Astrocyte (in vitro differentiated cells and primary cell): Measurements from ENCODE around the gene SHC1. TPM values are rescaled to one million over a fixed set of nuclear protein-coding genes. Genes with fewer than 3 reads are reported as not detected.

Experiments
- DNase-seq: peaks from one replicate; pipeline ENCODE4 v3.0.0-alpha.2; 2010; ENCODE audit warnings: low read depth
- FAIRE-seq: peaks from 2 replicates; lab custom pipeline; 2011; peaks lifted over from hg19 to GRCh38; lab: Jason Lieb, UNC
- H2AFZ ChIP-seq: 2 replicates; pipeline ENCODE4 v1.6.0; 2012; ENCODE audit warnings: low read depth, low read length, inconsistent platforms
- H3K27ac ChIP-seq: 2 replicates; pipeline ENCODE4 v1.5.1; 2011; ENCODE audit warnings: low read depth, low read length, inconsistent platforms
- H3K27me3 ChIP-seq: 2 replicates; pipeline ENCODE4 v1.6.0; 2011; ENCODE audit warnings: low read length, inconsistent platforms; ENCODE audit not compliant: insufficient read depth
- H3K36me3 ChIP-seq: 2 replicates; pipeline ENCODE4 v1.5.1; 2011; ENCODE audit warnings: low read length, inconsistent platforms; ENCODE audit not compliant: insufficient read depth
- H3K4me1 ChIP-seq: 2 replicates; pipeline ENCODE4 v1.5.1; 2011; ENCODE audit warnings: low read length, inconsistent platforms; ENCODE audit not compliant: insufficient read depth
- H3K4me2 ChIP-seq: 2 replicates; pipeline ENCODE4 v1.6.0; 2012; ENCODE audit warnings: low read length, inconsistent platforms
- H3K4me3 ChIP-seq: 2 replicates; pipeline ENCODE4 v1.5.1; 2011; ENCODE audit warnings: low read depth, mild to moderate bottlenecking, low read length, inconsistent platforms; ENCODE audit not compliant: insufficient read depth
- H3K79me2 ChIP-seq: 2 replicates; pipeline ENCODE4 v1.6.0; 2012; ENCODE audit warnings: mild to moderate bottlenecking, low read length, inconsistent platforms; ENCODE audit not compliant: insufficient read depth
- H3K9ac ChIP-seq: 2 replicates; pipeline ENCODE4 v1.6.0; 2012; ENCODE audit warnings: mild to moderate bottlenecking, low read length, inconsistent platforms
- H3K9me3 ChIP-seq: 2 replicates; pipeline ENCODE4 v1.5.1; 2012; ENCODE audit warnings: low read depth, mild to moderate bottlenecking, low read length, inconsistent platforms; ENCODE audit not compliant: insufficient read depth
- H4K20me1 ChIP-seq: 2 replicates; pipeline ENCODE4 v1.6.0; 2012; ENCODE audit warnings: low read length, inconsistent platforms; ENCODE audit not compliant: insufficient read depth
- H3K27ac Mint-ChIP-seq: one replicate; pipeline ENCODE4 v1.8.0; 2021; ENCODE audit warnings: mild to moderate bottlenecking, mixed read lengths; ENCODE audit not compliant: unreplicated experiment
- H3K27me3 Mint-ChIP-seq: one replicate; pipeline ENCODE4 v1.8.0; 2021; ENCODE audit warnings: low read depth, mixed read lengths; ENCODE audit not compliant: unreplicated experiment
- H3K36me3 Mint-ChIP-seq: one replicate; pipeline ENCODE4 v1.8.0; 2021; ENCODE audit warnings: low read depth, mixed read lengths; ENCODE audit not compliant: unreplicated experiment
- H3K4me1 Mint-ChIP-seq: one replicate; pipeline ENCODE4 v1.8.0; 2021; ENCODE audit warnings: low read depth, mixed read lengths; ENCODE audit not compliant: unreplicated experiment
- H3K4me3 Mint-ChIP-seq: one replicate; pipeline ENCODE4 v1.8.0; 2021; ENCODE audit warnings: mild to moderate bottlenecking, moderate library complexity, mixed read lengths; ENCODE audit not compliant: unreplicated experiment
- H3K9me3 Mint-ChIP-seq: one replicate; pipeline ENCODE4 v1.8.0; 2021; ENCODE audit warnings: mild to moderate bottlenecking, mixed read lengths; ENCODE audit not compliant: unreplicated experiment
- CTCF ChIP-seq: IDR thresholded peaks from 2 replicates; pipeline ENCODE4 v1.5.1; 2011; ENCODE audit warnings: low read depth, mild to moderate bottlenecking, inconsistent platforms, low read length, moderate library complexity; ENCODE audit not compliant: insufficient read depth
- EZH2 ChIP-seq: IDR thresholded peaks from 2 replicates; pipeline ENCODE4 v1.6.1; 2012; ENCODE audit warnings: mild to moderate bottlenecking, low read length, inconsistent platforms; ENCODE audit not compliant: insufficient read depth
- total RNA-seq: library from RNA; stranded (reverse); gene quantifications from 2 replicates; pipeline ENCODE4 v1.2.1, GENCODE V29; 2021

Gene SHC1
- total RNA-seq, 1 donor from 2014 or later = 397 TPM

DNA sequence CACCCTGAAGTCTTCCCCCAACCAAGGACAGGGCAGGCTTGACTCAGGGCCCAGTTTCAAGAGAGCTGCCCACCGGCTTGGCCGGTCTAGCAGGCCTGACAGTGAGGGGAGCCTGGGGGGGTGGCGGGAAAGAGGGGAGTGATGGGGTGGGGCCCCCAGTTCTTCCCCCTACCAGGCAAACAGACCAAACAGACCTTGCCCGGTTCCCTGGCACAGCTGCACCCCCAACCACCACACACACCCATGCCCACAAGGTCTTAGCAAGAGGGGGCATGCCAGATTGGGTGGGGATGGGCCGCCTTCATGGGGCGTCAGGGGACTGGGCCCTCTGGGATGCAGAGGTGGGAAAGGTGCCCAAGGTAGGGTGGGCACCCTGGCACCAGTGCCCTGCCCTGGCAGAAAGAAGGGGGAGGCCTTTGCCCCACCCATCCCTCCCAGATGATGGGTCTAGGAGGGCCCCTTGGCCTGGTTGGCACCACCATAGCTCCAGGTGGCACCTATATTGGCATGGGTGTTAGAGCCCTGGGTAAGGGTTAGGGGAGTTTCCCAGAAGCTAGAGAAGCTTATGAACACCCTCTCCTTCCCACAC lies 41.0 kb upstream of the SHC1 start:
- H3K4me3 ChIP-seq = no peak overlapping the region
- peaks cover 25% of the 10 kb centered on the region for H3K79me2 ChIP-seq
- H3K27me3 ChIP-seq = no peaks in the 10 kb centered on the region
- no peak overlapping the region for H2AFZ ChIP-seq
- H3K36me3 ChIP-seq = no peaks in the 10 kb centered on the region
- no peak overlapping the region for H3K27ac ChIP-seq
- no peak overlapping the region for H3K4me2 ChIP-seq
- no peaks in the 10 kb centered on the region for H3K27me3 Mint-ChIP-seq
- H3K4me1 ChIP-seq = no peaks in the 10 kb centered on the region
- TF ChIP-seq CTCF (no peak), EZH2 (no peak)
- H3K9me3 Mint-ChIP-seq = no peaks in the 10 kb centered on the region
- peaks cover 9% of the 10 kb centered on the region for H3K36me3 Mint-ChIP-seq
- DNase-seq (no peak), FAIRE-seq (no peak)
- no peak overlapping the region for H3K9ac ChIP-seq
- no peaks in the 10 kb centered on the region for H3K9me3 ChIP-seq
- H3K27ac Mint-ChIP-seq = no peak overlapping the region
- H3K4me3 Mint-ChIP-seq = no peak overlapping the region
- peaks cover 7% of the 10 kb centered on the region for H3K4me1 Mint-ChIP-seq
- peaks cover 59% of the 10 kb centered on the region for H4K20me1 ChIP-seq

- Histone ChIP-seq H2AFZ (no peak overlapping the region), H3K79me2 (peaks cover 30% of the 10 kb centered on the region), H3K4me1 (no peaks in the 10 kb centered on the region), H3K36me3 (no peaks in the 10 kb centered on the region), H3K4me2 (no peak overlapping the region), H3K9ac (no peak overlapping the region), H3K27ac (no peak overlapping the region), H4K20me1 (peaks cover 65% of the 10 kb centered on the region), H3K9me3 (no peaks in the 10 kb centered on the region), H3K4me3 (no peak overlapping the region), H3K27me3 (no peaks in the 10 kb centered on the region)
- Mint-ChIP-seq H3K27ac (no peak overlapping the region), H3K4me1 (peaks cover 7% of the 10 kb centered on the region), H3K4me3 (no peak overlapping the region), H3K36me3 (peaks cover 9% of the 10 kb centered on the region), H3K27me3 (no peaks in the 10 kb centered on the region), H3K9me3 (no peaks in the 10 kb centered on the region)
- no peak for TF ChIP-seq EZH2
- no peak for TF ChIP-seq CTCF
- no peak for FAIRE-seq
- DNase-seq = no peak
These were observed 40.5 kb upstream of the SHC1 start for GRCh38 chr1:155011004-155011416.

DNA sequence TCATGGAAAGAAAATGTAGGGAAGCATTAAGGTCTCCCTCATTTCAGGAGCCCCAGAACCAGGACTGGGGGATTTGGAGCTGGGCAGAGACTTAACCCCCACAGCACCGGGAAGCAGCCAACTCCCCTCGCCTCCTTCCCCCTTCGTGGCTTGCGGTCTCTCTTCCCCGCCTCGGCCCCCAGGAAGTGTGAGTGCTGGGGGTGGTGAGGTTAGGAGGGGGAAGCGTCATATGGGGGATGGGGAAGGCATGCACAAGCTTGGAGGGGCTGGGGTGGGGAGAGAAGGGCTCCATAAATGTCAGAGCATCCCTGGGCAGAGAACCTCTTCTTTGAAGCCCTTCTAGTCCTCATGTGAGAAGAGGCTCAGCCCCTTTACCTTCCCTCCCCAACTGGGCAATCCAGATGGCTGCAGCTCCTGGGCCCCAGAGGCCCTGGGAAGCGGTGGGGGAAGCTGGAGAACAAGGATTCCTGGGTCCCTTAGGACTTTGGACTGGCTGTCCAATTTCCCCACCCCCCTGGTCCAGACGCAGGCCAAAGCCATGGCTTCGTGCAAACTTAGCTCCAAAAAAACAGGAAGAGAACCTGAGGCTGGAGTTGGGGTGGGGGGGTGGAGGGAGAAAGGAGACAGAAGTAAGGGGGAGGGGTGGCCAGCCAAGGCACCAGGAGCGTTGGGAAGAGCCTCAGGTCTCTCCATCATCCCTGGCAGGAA lies 39.8 kb upstream of the SHC1 start:
- Mint-ChIP-seq H3K27ac (no peak overlapping the region), H3K27me3 (no peaks in the 10 kb centered on the region), H3K4me1 (peaks cover 7% of the 10 kb centered on the region), H3K4me3 (no peak overlapping the region), H3K36me3 (peaks cover 9% of the 10 kb centered on the region), H3K9me3 (no peaks in the 10 kb centered on the region)
- Histone ChIP-seq H2AFZ (no peak overlapping the region), H3K27ac (no peak overlapping the region), H3K4me1 (peaks cover 2% of the 10 kb centered on the region), H4K20me1 (peaks cover 68% of the 10 kb centered on the region), H3K4me3 (no peak overlapping the region), H3K9ac (no peak overlapping the region), H3K9me3 (no peaks in the 10 kb centered on the region), H3K36me3 (no peaks in the 10 kb centered on the region), H3K4me2 (no peak overlapping the region), H3K79me2 (peaks cover 33% of the 10 kb centered on the region), H3K27me3 (no peaks in the 10 kb centered on the region)
- TF ChIP-seq CTCF (no peak), EZH2 (no peak)
- FAIRE-seq (no peak), DNase-seq (no peak)
